Right lung (tissue), 5 donors: ENCODE data around the gene GSTM1. TPM values are rescaled to one million over a fixed set of nuclear protein-coding genes. Genes with fewer than 3 reads are reported as not detected.
"Not testable (repeated sequence)": the region's sequence is repeated elsewhere in the genome, so short reads cannot be mapped to it uniquely, and the experiment has no call there.

ENCODE experiments used
- DNase-seq, 2 donors: peaks; one replicate each; pipeline ENCODE4 v3.0.0-alpha.2; 2013
- polyA plus RNA-seq, 5 donors: library from polyadenylated mRNA; unstranded; fragments of 120-200 nt; gene quantifications; one replicate each; pipeline versions ENCODE4 v1.2.1 to v1.2.3, GENCODE V29; 2013; ENCODE audit warnings: inconsistent platforms in 1 of 5, low replicate concordance in 1 of 5; ENCODE audit not compliant: insufficient read length in 5 of 5, insufficient read depth in 1 of 5

The GSTM1 gene
- polyA plus RNA-seq, 5 donors, result 1.5 to 172 (median 97.9) TPM

- DNase-seq, result no peak
Observed at GRCh38 chr1:109658533-109659042, 29.0 kb upstream of the GSTM1 start.

- DNase-seq, result no peak
Observed at GRCh38 chr1:109659145-109659544, 28.5 kb upstream of the GSTM1 start.

- DNase-seq, result no peak
Observed at GRCh38 chr1:109659997-109660690, 27.5 kb upstream of the GSTM1 start.

GRCh38 chr1:109660691-109661026, 27.0 kb upstream of the GSTM1 start:
- not testable (repeated sequence) for DNase-seq

GRCh38 chr1:109661391-109661790, 26.2 kb upstream of the GSTM1 start:
- no peak for DNase-seq

GRCh38 chr1:109664671-109665070, 22.9 kb upstream of the GSTM1 start:
- no peak for DNase-seq

- peak; percentile 91 for DNase-seq
Observed at GRCh38 chr1:109667452-109668122, 20.0 kb upstream of the GSTM1 start, which contains the start of gene GSTM2. GSTM2 (plus strand) TSS chr1:109668057; CDS start chr1:109668116, 59 bp downstream.

- no peak for DNase-seq
Observed at GRCh38 chr1:109668123-109668775, 19.4 kb upstream of the GSTM1 start.

GRCh38 chr1:109669246-109669948, 18.2 kb upstream of the GSTM1 start:
- DNase-seq, result no peak

GRCh38 chr1:109669949-109670302, 17.7 kb upstream of the GSTM1 start:
- not testable (repeated sequence) for DNase-seq

- no peak for DNase-seq
Observed at GRCh38 chr1:109671067-109671466, 16.6 kb upstream of the GSTM1 start.

GRCh38 chr1:109673861-109674260, 13.8 kb upstream of the GSTM1 start:
- not testable (repeated sequence) for DNase-seq

- not testable (repeated sequence) for DNase-seq
Observed at GRCh38 chr1:109676683-109677381, 10.8 kb upstream of the GSTM1 start.

- no peak for DNase-seq
Observed at GRCh38 chr1:109677459-109677858, 10.2 kb upstream of the GSTM1 start.

- not testable (repeated sequence) for DNase-seq
Observed at GRCh38 chr1:109678637-109679036, 9.0 kb upstream of the GSTM1 start.

GRCh38 chr1:109684777-109685176, 2.8 kb upstream of the GSTM1 start:
- not testable (repeated sequence) for DNase-seq

- not testable (repeated sequence) for DNase-seq
Observed at GRCh38 chr1:109685399-109685798, 2.2 kb upstream of the GSTM1 start.

- not testable (repeated sequence) for DNase-seq
Observed at GRCh38 chr1:109685890-109686289, 1.7 kb upstream of the GSTM1 start.

GRCh38 chr1:109687109-109687508, 508 bp upstream of the GSTM1 start:
- DNase-seq, result not testable (repeated sequence)

- DNase-seq, result no peak
Observed at GRCh38 chr1:109689844-109690405, 2.3 kb downstream of the GSTM1 start.

GRCh38 chr1:109691759-109692158, 4.1 kb downstream of the GSTM1 start:
- no peak for DNase-seq
